Kidney (tissue), 14 donors: Measurements from ENCODE around the gene ATG4D. TPM values are rescaled to one million over a fixed set of nuclear protein-coding genes. Genes with fewer than 3 reads are reported as not detected.
A peak's percentile ranks its signal among the peaks of the same experiment; 100 is the strongest.

Experiments
- DNase-seq, 5 donors: peaks; one replicate each; pipeline ENCODE4 v3.0.0-alpha.2; 2013 to 2020
- FAIRE-seq: peaks from 2 replicates; lab custom pipeline; 2012; peaks lifted over from hg19 to GRCh38; lab: Jason Lieb, UNC
- H3K27ac ChIP-seq, 2 donors: one replicate each; pipeline ENCODE4 v1.7.0; 2013; ENCODE audit warnings: low read depth in 2 of 2, low read length in 2 of 2, inconsistent platforms in 1 of 2
- H3K27me3 ChIP-seq: one replicate; pipeline ENCODE4 v1.7.1; 2013; ENCODE audit warnings: low read length, inconsistent platforms; ENCODE audit not compliant: control insufficient read depth, insufficient read depth
- H3K36me3 ChIP-seq, 3 donors: one replicate each; pipeline versions ENCODE4 v1.7.0 to v1.7.1; 2013; ENCODE audit warnings: low read length in 3 of 3, control low read depth in 1 of 3, inconsistent platforms in 1 of 3; ENCODE audit not compliant: insufficient read depth in 3 of 3, control insufficient read depth in 2 of 3
- H3K4me1 ChIP-seq, 3 donors: one replicate each; pipeline versions ENCODE4 v1.7.0 to v1.7.1; 2013; ENCODE audit warnings: low read length in 3 of 3, inconsistent platforms in 1 of 3, low read depth in 1 of 3; ENCODE audit not compliant: control insufficient read depth in 2 of 3, insufficient read depth in 2 of 3
- H3K4me3 ChIP-seq, 3 donors: one replicate each; pipeline versions ENCODE4 v1.7.0 to v1.8.1; 2013; ENCODE audit warnings: low read length in 3 of 3, control low read depth in 1 of 3, inconsistent platforms in 1 of 3
- H3K9ac ChIP-seq, 3 donors: one replicate each; pipeline versions ENCODE4 v1.7.0 to v1.7.1; 2013; ENCODE audit warnings: low read length in 3 of 3, control low read depth in 1 of 3, inconsistent platforms in 1 of 3
- H3K9me3 ChIP-seq, 3 donors: one replicate each; pipeline versions ENCODE4 v1.7.0 to v1.7.1; 2013; ENCODE audit warnings: low read length in 3 of 3, control low read depth in 1 of 3, inconsistent platforms in 1 of 3; ENCODE audit not compliant: control insufficient read depth in 2 of 3, insufficient read depth in 1 of 3
- intact Hi-C: fragments of 100-400 bp; cut with DNase I; formaldehyde crosslinking; loops from one replicate; pipeline ENCODE4 v1.11.1; 2022
- polyA plus RNA-seq: library from polyadenylated mRNA; stranded (reverse); fragments of 350-450 nt; fragmentation: Illumina TruSeq; extraction: RNeasy Lipid Tissue Mini Kit (QIAGEN cat#74804); gene quantifications from one replicate; pipeline ENCODE4 v1.2.3, GENCODE V29; 2014; ENCODE audit warnings: low read depth, low replicate concordance; ENCODE audit not compliant: insufficient read depth
- total RNA-seq: library from RNA; stranded (reverse); fragmentation: NEBNext Ultra II Directional; extraction: Animal tissue kit (Norgen Biotek cat#: 25700); gene quantifications from one replicate; pipeline ENCODE4 v1.2.1, GENCODE V29; 2021
- TF ChIP-seq, protein P1 (sequence below): IDR thresholded peaks from 3 replicates; pipeline ENCODE4 v1.5.1; 2012; ENCODE audit warnings: mild to moderate bottlenecking, moderate library complexity, borderline replicate concordance; ENCODE audit not compliant: insufficient read depth; ENCODE audit errors: extremely low read depth
- donor health status: control.
- donor health status: control.
- donor health status: control.
- donor health status: control.
- donor health status: control.
- donor health status: DM: yes; HTN: yes; CAD: no.
- donor health status: Normal renal cell carcinoma (clear cell type).

ATG4D gene
- total and polyA plus RNA-seq, 2 donors from 2014 or later = 32.7 to 91.7 TPM

DNA sequence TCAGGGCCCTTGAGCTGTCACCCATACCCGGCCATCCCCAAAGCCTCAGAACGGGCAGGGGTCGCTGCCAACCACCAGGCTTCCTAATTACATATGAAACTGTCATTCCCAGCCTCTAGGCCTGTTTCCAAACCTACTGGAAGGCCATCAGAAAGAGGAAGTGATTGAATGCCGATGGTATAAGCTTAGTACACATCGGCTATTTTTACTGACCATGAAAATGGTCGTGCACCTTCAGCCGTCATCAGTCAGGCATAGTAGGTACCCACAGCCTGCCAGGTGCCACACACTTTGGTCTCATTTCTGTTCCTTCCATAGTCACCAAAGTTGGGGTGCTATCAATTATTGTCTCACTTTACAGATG is 11.9 kb downstream of the ATG4D start:
- Histone ChIP-seq H3K4me1 (no peaks in the 10 kb centered on the region), H3K4me3 (no peak overlapping the region), H3K27me3 (no peaks in the 10 kb centered on the region), H3K9ac (no peak overlapping the region), H3K27ac (no peak overlapping the region), H3K9me3 (no peaks in the 10 kb centered on the region), H3K36me3 (peaks cover 0 to 56% (median 27%) of the 10 kb centered on the region in 3 donors)
- no peak for DNase-seq
- no peak for FAIRE-seq
- TF ChIP-seq, protein P1, sequence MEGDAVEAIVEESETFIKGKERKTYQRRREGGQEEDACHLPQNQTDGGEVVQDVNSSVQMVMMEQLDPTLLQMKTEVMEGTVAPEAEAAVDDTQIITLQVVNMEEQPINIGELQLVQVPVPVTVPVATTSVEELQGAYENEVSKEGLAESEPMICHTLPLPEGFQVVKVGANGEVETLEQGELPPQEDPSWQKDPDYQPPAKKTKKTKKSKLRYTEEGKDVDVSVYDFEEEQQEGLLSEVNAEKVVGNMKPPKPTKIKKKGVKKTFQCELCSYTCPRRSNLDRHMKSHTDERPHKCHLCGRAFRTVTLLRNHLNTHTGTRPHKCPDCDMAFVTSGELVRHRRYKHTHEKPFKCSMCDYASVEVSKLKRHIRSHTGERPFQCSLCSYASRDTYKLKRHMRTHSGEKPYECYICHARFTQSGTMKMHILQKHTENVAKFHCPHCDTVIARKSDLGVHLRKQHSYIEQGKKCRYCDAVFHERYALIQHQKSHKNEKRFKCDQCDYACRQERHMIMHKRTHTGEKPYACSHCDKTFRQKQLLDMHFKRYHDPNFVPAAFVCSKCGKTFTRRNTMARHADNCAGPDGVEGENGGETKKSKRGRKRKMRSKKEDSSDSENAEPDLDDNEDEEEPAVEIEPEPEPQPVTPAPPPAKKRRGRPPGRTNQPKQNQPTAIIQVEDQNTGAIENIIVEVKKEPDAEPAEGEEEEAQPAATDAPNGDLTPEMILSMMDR = no peak
- intact Hi-C loops = no loop called here

DNA sequence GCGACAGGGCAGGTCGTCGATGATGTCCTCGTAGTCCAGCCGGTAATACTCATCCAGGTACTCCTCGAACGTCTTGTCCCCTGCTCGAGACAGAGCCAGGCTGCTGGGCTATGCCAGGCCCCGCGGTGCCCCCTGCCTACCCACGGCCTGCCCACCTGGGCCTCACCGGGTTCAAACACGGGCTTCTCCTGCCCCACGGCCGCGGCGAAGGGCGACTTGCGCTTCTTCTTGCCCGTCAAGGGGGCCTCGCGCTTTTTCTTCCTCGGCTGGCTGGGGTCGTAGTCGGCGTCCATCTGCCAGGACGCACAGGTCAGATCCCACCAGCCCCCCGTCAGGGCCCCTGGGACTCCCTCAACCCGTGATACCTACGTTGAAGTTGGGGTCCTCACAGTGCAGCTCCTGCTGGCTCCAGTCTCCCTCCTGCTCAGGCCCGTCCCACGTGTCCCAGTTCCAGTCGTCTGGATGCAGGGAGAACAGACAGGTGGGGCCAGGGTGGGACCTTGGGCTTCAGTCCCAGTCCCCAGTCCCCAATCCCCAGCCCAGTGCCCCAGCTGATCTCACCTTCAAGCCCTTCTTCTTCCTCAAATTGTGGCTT is 14.0 kb downstream of the ATG4D start:
- peak in 1 of 5 donors; percentile 76 for DNase-seq
- Histone ChIP-seq H3K9me3 (no peaks in the 10 kb centered on the region), H3K36me3 (peaks cover 0 to 43% (median 24%) of the 10 kb centered on the region in 3 donors), H3K27ac (no peak overlapping the region), H3K9ac (no peak overlapping the region), H3K4me3 (no peak overlapping the region), H3K4me1 (no peaks in the 10 kb centered on the region), H3K27me3 (no peaks in the 10 kb centered on the region)
- TF ChIP-seq, protein P1 = no peak
- no peak for FAIRE-seq
- intact Hi-C loops = no loop called here

DNA sequence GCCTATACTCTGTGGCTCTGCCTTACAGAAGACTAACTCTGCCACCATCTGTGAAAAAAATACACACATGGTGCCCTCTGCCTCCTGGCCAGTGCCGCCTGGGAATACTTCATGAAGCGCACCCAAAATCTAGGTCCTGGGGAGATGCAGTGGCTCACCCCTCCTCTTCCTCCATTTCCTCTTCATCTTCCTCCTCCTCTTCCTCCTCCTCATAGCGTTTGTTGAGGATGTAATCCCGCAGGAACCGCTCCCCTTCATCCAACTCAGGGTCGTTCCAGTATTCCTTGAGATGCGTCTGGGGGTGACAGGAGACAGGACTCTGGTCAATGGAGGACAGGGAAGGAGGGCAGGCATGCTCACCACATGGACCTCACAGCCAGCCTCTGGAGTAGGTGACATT is 16.4 kb downstream of the ATG4D start:
- no peak overlapping the region for H3K27ac ChIP-seq
- FAIRE-seq = no peak
- intact Hi-C loops = no loop called here
- DNase-seq = no peak
- no peaks in the 10 kb centered on the region for H3K9me3 ChIP-seq
- TF ChIP-seq, protein P1 = no peak
- no peak overlapping the region for H3K4me3 ChIP-seq
- H3K27me3 ChIP-seq = no peaks in the 10 kb centered on the region
- H3K4me1 ChIP-seq = peaks cover 0 to 3% (median 0%) of the 10 kb centered on the region in 3 donors
- peaks cover 0 to 32% (median 19%) of the 10 kb centered on the region in 3 donors for H3K36me3 ChIP-seq
- H3K9ac ChIP-seq = no peak overlapping the region

DNA sequence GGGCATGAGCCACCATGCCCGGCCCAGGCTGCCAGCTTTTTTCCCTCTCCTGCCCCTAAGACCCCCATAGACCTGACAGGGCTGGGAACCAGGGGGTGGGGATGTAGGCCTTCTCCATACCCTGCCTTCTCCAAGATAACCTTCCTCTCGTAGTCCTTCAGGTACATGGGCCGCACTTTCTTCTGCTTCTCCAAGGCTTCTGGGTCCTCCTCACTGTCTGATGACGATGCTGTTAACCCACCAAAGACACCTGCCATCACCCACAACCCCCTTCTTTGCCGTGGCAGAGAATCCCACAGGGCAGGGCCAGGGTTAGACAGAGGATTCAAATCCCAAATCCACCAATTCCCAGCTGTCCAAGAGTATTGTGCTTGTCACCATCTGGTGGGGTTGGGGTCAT is 18.9 kb downstream of the ATG4D start:
- peaks cover 0 to 14% (median 9%) of the 10 kb centered on the region in 3 donors for H3K4me1 ChIP-seq
- no peaks in the 10 kb centered on the region for H3K9me3 ChIP-seq
- TF ChIP-seq, protein P1 = no peak
- peaks cover 0 to 19% (median 12%) of the 10 kb centered on the region in 3 donors for H3K36me3 ChIP-seq
- H3K9ac ChIP-seq = no peak overlapping the region
- no peak overlapping the region for H3K27ac ChIP-seq
- FAIRE-seq (no peak), DNase-seq (no peak)
- intact Hi-C loops = no loop called here
- no peaks in the 10 kb centered on the region for H3K27me3 ChIP-seq
- no peak overlapping the region for H3K4me3 ChIP-seq
